Stimulated activated CD8-positive, alpha-beta memory T cell treated with anti-CD3 and anti-CD28 coated beads, Interleukin-7, amount 100 ng/mL, for 4 hours (primary cell): Measurements from ENCODE around the gene COMMD9.

ENCODE experiments used
- DNase-seq, 2 donors: peaks; one replicate each; pipeline ENCODE4 v3.0.0-alpha.2; 2020; ENCODE audit warnings: low read depth in 2 of 2

Gene COMMD9

DNA sequence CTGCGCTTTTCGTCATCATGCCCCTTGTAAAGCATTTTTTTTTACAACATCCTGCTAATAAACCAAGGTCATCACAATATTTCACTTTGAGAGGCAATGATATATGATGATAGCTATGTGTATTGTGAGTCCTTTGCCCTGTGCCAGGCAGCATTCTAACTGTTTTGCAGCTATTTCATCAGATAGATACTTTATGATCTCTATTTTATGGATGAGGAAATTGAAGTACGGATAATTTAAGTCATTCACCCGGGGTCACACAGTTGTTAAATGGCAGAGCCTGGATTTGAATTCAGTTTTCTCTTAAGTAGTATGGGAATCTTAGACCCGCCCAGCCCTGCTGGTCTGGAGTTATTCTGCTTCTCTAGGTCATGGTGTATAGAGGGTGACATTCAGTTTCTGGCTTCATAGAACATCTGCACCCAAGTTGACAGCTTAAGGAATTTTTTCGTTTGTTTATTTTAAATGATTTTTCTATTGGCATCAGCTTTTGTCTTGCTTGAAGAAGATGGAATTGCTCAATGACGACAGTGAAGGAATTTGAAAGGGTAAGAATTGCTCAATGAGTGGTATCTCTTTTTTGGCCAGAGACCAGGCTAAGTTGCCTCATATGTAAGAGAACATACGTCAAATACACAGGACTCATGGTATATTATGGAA, 7.8 kb upstream of the COMMD9 start:
- DNase-seq: no peak

DNA sequence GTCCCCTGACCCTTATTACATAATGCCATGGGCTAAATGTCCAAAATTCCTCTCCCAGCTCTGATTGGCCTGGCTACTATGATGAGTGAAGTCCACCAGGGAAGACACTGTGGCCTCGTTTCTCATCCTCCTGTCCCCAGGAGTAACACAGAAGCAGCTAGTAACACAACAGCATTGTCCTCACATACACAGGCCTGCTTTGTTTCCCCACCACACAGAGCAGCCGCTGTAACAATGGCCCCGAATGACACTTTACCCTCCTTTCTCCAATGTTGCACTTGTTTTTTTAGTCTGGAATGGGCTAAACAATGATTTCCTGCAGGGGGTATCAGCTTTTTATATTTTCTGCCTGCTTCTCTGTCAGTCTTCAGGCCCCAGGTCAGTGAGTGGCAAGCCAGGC, 6.7 kb upstream of the COMMD9 start, which contains the start of gene PRR5L:
Gene PRR5L, plus strand, starts transcription at position 363 of the 400 bp plus-strand sequence. CDS start 104,834 bp downstream, outside the sequence.
- no peak for DNase-seq

DNA sequence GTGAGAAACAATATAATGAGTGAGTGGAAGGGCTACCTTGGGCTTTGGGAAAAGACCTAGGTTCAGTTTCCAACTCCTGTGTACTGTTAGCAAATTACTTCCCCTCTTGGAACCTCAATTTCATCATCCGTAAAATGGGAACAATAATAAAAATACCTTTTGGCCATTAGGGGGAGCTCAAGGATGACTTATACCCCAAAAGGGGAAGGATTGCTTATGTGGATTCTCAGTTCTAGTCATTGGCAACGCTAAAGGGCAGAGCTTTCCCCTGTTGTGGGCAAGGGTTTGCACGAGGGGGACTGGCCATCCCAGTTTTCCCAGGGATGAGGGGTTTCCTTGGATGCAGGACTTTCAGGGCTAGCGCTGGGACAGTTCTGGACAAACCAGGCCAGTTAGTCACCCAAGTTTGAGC, 3.1 kb upstream of the COMMD9 start:
- no peak for DNase-seq

DNA sequence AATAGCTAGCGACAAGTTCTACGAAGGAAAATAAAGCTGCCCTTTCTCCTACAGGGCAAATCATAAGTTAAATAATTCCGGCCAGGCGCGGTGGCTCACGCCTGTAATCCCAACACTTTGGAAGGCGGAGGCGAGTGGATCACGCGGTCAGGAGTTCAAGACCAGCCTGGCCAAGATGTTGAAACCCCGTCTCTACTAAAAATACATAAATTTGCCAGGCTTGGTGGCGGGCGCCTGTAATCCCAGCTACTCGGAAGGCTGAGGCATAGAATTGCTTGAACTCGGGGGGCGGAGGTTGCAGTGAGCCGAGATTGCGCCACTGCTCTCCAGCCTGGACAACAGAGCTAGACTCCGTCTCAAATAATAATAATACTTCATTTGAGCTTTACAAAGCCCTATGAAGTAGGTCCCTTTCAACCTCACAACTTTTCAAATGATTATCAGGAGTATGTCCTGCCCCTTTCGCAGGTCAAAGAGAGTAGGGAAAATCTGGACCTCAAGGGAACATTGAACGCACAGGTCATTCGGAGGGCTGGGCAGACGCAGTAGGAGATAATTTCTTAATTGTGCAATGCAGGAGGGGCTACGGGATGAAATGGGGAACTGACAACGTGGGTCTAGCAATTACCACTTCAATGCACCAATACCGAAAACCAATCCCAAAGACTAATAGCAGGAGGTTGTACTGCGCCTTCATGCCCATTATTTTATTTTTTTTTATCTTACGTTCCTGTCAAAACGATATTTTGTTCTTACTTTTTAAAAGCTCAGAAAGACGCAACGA, 590 bp downstream of the COMMD9 start:
- no peak for DNase-seq

DNA sequence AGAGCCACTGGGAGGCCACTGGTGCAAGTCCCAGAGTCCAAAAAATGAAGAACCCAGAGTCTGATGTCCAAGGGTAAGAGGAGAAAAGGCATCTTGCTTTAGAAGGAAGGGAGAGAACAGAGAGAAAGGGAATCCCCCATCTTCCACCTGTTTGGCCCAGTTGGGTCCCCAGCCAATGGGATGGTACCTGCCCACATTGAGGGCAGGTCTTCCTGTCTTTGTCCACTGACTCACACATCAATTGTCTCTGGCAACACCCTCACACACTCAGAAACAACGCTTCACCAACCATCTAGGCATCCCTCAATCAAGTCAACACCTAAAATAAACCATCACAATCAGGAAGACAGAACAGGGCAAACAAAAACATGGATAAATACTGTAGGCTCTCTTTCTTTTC, 6.3 kb downstream of the COMMD9 start:
- no peak for DNase-seq

DNA sequence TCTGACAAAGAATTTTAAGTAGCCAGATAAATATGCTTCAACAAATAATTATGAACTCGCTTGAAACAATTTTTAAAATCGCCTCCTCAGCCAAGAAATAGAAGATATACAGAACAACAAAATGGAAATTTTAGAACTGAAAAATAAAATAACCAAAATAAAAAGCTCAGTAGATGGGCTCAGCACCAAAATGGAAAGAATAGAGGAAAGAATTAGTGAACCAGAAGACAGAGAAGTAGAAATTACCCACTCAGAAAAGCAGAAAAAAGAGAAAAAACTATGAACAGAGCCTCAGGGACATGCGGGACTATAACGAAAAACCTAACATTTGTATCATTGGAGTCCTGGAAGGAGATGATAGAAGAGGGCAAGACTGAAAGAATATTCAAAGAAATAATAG, 7.4 kb downstream of the COMMD9 start:
- DNase-seq: no peak

DNA sequence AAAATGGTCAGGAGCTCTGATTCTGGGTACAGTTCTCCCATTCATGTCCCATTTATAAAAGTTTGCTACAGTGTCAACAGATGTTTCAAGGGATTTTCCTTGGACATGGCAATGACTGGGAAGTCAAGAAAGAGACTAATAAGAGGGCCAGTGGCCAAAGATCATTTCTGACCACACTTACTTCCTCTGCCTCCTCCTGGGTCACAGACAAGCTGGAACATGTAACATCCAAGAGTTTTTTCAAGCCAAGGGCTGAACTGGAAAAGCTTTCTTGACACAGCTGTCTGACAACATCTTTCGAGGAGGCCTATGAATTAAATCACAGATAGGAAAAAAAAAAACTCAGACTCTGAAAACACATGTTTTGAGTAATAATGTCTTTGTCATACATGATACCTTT, 8.7 kb downstream of the COMMD9 start:
- DNase-seq: no peak

DNA sequence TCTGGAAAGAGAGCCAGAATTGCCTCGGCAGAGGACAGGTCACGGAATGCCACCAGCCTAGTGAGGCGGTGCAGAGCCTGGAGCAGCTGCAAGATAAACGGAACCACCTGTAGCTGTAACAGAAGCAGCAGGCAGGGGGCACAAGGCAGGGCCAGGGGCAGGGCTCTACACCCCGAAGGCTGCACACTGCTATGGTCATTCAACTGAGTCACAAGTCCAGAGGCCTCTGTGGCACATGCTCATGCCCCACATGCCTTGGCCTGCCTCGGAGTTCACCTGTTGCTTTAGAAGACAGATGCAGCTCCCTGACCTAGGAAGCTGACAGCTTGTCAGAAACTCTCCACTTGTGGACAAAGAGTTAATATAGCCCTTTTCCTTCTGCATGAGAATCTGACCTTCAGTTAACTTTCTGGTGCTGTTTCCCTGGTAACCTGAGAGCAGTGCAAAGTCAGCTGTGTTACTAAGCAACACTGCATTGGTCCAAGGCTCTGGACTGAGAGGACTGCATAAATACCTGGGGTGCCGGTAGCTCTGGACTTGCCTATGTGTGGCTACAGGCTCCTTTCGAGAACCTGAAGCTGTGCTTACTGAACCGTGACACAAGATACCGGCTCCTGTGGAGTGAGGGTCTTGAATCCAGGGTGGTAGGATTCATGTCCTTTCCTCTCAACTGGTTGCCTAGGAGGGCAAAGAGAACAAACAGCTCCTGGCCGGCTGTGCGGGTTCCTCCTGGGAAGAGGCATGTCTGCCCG, 10.5 kb downstream of the COMMD9 start:
- no peak for DNase-seq

DNA sequence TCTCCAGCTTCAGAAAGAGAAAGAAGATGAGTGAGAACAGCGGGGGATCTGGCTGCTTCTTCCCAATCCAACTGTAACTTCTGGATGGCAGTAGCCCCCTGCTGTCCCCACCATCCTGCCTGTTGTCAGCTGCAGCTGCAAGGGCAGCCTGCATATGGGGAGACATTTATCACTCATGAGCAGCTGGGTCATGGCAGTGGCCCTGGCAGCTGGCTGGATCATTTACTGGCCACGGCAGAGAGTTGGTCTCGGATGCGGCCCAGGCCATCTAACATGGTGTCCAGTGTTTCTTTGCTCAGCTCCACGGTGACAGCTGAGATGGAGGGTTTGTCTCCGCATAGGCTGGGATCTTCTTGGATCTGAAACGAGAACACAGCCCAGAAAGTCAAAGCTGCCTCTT, 14.8 kb downstream of the COMMD9 start:
- no peak for DNase-seq

DNA sequence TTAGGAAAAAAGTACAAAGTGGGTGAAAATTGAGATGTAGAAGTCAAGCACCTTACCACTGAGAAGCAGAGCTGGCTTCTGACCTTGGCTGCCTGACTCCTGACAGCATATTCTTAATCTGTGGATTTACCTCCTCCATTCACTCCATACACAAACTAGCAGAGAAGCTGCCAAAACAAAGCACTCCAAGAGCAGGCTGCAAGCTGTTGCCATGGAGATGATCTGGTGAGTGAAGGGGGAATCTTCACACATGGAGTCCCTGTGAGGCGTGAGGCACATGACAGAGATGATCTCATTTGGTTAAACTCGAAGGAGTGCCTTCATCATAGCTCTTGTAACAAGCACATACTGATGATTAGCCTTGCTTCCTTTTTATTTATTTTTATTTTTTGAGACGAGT, 16.1 kb downstream of the COMMD9 start:
- DNase-seq: no peak

DNA sequence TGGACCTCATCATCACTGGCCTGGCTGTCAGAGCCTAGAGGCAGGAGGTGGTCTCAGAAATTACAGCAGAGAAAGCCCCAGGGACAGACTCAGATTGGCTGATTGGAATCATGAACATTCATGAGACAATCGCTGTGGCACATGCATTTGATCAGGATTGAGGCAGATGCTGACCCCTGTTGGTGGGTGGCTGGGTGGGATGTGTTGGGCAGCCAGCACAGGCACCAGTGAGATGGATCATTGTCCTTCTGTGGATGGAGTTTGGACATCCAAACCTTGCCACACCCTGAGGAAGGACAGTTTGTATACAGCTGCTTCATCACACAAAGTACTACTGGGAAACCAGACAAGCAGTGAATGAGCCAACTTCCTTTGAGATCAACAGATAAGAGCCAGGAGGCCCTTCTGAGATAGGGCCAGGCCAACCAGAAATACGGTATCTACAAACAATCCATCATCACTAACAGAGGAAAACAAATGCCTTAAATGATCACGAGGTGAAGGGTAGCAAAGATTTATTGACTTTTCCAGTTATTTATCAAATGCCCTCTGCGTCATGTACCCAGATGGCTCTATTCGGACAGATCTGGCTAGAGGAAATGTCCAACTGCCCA, 17.3 kb downstream of the COMMD9 start:
- no peak for DNase-seq

DNA sequence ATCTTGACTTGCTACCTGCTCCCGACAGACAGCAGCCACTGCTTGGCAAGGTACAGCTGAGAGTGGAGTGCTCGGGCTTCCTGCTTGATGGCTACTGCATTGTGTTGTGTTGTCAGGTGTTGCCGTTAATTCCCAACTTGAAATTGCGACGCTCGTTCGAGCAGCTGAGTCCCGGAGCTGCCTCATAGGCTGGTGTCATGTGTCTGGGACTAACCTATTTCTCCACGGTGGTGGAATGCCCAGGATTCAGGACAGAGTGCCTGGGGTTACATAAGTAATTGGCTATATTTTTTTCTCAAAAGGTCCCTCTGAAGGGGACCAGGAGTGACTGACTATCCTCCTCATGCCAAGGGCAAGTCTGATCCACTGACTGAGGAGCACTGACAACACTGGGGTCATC, 18.5 kb downstream of the COMMD9 start:
- DNase-seq: no peak

DNA sequence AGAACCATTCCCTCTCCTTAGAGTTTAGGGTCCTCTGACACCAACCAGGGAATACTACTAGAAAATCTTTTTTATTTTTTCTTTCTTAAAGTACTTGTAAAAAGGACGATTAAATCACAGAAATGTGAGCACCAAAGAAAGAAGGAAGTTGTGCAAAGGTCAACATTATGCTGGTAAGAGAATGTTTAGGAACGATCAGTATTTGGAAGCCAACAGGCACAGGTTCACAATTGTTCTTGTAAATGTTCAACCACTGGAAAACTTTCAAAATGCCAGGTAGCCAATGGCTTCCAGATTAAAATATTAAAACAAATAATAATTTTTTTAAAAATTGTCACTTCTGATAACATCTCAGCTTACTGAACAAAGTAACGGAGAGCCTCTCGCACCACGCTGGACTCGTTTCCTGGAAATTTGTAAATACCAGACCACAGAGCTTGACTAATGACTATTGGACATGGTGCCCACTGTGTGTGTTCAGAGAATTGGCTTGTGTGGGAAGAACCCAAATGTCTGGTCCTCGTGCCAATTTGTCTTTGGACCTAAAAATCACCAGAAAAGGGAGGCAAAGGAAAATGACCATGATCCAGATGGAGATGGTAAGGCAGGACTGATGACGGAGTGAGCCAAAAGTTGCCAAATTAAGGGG, 20.8 kb downstream of the COMMD9 start:
- no peak for DNase-seq

DNA sequence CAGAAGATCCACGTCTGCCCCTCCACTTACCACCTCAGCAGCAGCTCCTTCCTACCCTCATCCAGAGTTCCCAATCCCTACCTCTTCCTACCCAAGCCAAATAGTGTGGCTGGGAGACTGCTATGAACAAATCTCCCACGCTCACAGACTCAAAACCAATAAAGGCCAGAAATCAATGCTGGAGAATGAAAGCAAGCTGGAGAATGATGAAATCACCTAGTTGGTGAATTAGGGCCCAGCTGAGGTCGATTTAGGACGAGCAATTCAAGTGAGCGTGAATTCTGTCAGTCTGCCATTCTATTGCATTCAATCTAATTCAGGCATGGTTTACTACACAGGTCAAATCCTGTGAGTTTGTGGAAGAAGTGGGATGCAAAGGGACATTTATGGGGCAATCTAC, 22.5 kb downstream of the COMMD9 start:
- DNase-seq: no peak

DNA sequence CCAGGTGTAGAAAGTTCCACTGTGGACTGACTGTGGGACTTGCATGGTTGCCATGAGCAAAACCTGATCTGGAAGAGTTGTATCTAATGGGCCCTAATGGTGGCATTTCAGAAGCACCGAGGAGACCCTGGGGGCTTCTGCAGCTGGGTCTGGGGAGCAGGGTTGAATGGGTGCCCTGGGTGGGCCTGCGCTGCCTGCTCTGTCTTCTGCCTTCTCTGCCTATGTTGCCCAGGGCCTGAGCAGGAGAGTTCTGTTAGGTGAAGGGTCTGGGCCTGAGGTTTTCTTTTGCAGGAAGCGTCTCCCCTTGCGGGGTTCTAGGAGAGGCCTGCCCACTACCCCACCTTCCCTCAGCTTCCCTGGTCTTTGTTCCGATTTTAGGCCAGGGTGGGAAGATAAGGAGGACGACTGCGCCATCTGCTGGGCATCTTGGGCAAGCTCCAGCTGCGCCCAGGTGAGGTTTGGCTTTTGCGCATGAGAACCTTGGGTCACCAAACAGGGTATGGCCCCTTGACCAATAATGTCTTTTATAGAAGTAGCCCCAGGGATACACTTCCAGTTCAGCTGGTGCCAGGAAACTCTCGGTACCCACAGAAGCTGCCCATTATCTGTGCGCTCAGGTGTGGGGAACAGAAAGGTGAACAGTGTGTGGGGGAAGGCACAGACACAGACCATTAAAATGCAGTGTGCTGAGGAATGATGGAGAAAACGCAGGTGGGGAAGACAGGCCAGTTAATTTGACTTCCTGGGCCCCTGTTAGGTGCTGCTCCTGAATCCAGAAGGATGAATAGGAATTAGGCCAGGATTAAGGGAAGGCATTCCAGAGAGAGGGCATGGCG, 23.2 kb downstream of the COMMD9 start:
- peak in 1 of 2 donors; percentile 5 for DNase-seq

DNA sequence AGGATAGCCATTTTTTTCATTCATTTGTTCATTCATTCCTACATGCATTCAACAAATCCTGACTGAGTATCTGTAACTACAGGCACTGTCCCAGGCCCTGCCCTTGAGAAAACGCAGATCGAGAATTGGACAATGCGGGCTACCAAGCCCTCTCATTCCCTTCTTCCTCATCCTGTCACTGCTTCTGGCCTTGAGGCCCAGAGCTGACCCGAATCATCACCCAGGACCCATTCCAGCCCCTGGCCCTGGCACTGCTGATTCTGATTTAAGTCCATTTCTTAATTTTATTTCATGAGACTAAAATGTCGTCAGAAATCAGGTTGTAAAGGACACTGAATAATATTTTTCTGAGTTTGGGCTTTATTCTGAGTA, 24.3 kb downstream of the COMMD9 start:
- DNase-seq: no peak

DNA sequence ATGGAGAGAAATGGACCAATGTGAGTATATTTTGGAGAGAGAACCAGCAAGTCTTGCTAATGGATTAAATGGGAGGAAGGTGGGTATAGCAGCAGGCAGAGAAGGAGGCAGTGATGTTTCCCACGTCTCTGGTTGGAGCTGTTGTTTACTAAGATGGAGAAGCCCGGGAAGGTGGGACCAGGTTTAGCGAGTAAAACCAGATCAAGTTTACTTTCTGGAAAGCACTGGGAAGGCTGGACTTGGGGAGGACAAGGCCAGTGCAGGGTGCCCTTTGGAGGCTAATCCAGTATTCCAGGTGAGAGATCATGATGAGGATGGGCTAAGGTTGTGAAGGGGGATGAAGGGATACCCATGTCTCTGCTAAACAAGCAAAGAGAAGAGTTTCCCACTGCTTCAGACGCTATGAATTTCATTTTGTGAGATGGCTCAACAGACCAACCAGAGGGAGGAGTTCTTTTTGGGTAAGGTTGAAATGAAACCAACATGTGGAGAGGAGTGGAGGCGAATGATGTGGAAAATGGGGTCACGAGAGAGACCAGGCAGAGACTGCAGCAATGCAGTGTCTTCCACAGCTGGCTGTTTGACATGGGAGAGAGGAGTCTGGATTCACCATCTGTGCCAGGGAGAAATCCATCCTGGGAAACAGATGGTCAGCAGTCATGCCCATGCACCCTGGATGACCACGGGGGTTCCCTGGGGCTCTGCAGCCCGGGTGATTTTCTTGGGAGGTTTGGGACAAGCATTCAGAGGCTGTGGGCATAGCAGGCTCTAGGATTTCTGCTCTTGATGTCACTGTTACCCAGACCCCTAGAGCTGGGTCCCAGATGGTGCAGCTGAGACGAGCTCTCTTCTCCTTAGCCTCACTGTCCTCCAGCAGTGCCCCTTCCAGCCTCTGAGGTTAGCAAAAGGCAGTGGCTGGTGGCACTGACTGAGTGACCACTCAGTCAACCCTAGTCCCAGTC, 24.9 kb downstream of the COMMD9 start:
- no peak for DNase-seq

DNA sequence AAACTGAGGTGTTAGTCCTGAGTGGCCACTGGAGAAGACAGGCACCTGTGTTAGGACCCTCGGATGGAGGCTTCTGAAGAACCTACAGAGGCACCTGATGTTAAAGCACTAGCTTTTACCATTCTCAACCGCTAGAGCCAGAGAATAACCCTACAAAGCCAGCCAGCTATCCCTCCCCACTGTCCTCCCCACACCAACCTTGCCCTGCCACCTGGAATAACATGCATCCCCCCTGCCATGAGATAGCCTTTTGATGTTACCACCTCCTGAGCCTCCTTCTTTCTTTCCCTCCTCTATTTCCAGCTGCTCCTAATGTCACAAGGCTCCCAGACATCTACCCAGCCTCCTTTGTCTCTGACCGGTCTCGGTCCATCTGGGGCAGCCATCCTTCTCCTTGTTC, 28.1 kb downstream of the COMMD9 start:
- DNase-seq: no peak

DNA sequence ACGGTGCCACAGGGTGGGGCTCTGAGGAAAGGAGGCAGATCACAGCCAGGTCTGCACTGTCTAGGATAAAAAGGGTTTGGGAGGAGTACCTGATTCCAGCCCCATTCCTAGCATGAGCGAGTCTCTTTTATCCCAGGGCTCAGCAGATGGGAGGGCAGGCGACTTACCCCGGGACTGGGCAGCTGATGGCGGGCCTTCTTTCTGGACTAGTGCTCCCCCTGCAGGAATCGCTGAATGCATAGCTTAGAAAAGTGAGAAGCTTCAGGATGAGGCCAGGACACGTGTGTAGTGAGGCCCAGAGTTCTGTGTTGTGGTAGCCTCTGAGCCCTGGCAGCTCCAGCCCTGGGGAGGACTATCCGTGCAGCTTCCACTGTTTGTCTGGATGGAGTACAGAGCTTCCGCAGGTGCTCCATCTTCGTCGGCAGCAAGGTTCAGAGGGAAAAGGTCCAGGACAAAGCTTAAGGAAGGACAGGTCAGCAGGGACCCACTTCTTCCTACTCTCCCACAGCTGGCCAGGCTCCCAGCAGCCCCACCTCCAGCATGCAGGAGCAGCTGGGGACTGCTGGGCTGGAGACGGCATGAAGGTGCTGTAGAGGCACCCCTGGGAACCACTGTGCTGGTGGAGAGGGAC, 30.4 kb downstream of the COMMD9 start:
- no peak for DNase-seq
